ENCODE results near the gene DTNB.

- TF ChIP-seq CTCF (conservative IDR thresholded peaks at IDR 0.05 in 1 of 2, IDR thresholded peaks at IDR 0.05 in 1 of 2; ENCODE audit: low read depth in 1 of 2, low read length in 2 of 2) (no peak), EZH2 (IDR thresholded peaks at IDR 0.05; ENCODE audit: low read length, missing control alignments) (no peak)
Measured at GRCh38 chr2:25339791-25340180, 333.6 kb downstream of the DTNB start.

All from fibroblast of lung (primary cell).